Mesothelial cell of epicardium (in vitro differentiated cells): ENCODE data around the gene MORC4. TPM values are rescaled to one million over a fixed set of nuclear protein-coding genes. Genes with fewer than 3 reads are reported as not detected.

ENCODE experiments used
- DNase-seq, 2 experiments: peaks; one replicate each; pipeline ENCODE4 v3.0.0; 2021; ENCODE audit warnings: low spot score in 2 of 2; ENCODE audit not compliant: unreplicated experiment in 2 of 2
- H3K27ac Mint-ChIP-seq: 2 replicates; pipeline ENCODE4 v1.8.0; 2021; ENCODE audit warnings: mixed read lengths
- H3K27me3 Mint-ChIP-seq: 2 replicates; pipeline ENCODE4 v1.8.0; 2021; ENCODE audit warnings: low read depth, mixed read lengths
- H3K36me3 Mint-ChIP-seq: 2 replicates; pipeline ENCODE4 v1.8.0; 2021; ENCODE audit warnings: mixed read lengths
- H3K4me1 Mint-ChIP-seq: 2 replicates; pipeline ENCODE4 v1.8.0; 2021; ENCODE audit warnings: mixed read lengths
- H3K4me3 Mint-ChIP-seq: 2 replicates; pipeline ENCODE4 v1.8.0; 2021; ENCODE audit warnings: mild to moderate bottlenecking, moderate library complexity, mixed read lengths
- H3K9me3 Mint-ChIP-seq: 2 replicates; pipeline ENCODE4 v1.8.0; 2021; ENCODE audit warnings: mixed read lengths
- CTCF ChIP-seq: fragments of 200-600 bp; sonication (generic); IDR thresholded peaks from one replicate; pipeline ENCODE4 v1.5.0; 2021; ENCODE audit warnings: antibody characterized with exemption; ENCODE audit not compliant: unreplicated experiment
- total RNA-seq: library from RNA; stranded (reverse); gene quantifications from 3 replicates; pipeline ENCODE4 v1.2.1, GENCODE V29; 2021

The MORC4 gene
- total RNA-seq, 1 donor from 2014 or later = 22.2 TPM

DNA sequence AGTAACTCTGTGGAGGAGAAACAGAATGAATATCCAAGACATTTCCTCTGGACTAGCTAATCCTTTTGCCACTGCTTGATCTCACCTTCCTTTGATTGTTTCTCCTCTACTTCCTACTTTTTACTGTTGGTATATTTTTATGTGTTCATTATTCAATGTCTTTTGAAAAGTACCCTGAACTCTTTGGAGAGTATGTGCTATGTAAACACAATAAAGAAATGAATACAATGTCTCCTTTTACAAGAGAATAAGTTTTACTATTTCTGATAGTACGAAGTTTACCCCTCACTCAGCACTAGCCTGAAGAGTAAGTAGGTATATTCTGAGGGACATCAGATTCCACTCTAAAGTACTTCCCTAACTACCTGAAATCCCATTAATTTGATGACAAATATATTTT, 59.9 kb downstream of the MORC4 start:
- no peaks in the 10 kb centered on the region for H3K27me3 Mint-ChIP-seq
- peaks cover 9% of the 10 kb centered on the region for H3K36me3 Mint-ChIP-seq
- no peak for TF ChIP-seq CTCF
- H3K27ac Mint-ChIP-seq = no peak overlapping the region
- H3K4me3 Mint-ChIP-seq = no peak overlapping the region
- H3K9me3 Mint-ChIP-seq = peaks cover 10% of the 10 kb centered on the region
- H3K4me1 Mint-ChIP-seq = no peaks in the 10 kb centered on the region
- no peak for DNase-seq

DNA sequence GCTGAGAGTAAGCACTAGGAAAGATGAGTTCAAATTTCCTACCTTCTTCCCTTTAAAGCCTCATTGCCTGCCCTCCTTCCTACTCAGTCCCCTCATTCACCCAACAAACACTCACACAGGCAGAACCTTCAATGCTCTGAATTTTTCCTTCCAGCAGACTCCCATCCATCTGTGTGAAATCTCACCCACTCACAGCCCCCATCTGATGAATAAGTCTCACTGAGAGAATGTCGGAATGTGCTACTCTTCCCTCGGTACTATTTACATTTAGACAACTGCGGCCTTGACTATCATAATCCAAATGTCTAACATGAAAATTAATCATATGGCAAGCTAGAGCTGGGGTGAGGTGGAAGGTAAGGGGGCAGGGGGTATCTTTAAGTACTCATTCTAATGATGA, 60.4 kb downstream of the MORC4 start:
- TF ChIP-seq CTCF = no peak
- no peaks in the 10 kb centered on the region for H3K27me3 Mint-ChIP-seq
- no peak overlapping the region for H3K27ac Mint-ChIP-seq
- H3K9me3 Mint-ChIP-seq = peaks cover 5% of the 10 kb centered on the region
- H3K36me3 Mint-ChIP-seq = peaks cover 9% of the 10 kb centered on the region
- H3K4me1 Mint-ChIP-seq = no peaks in the 10 kb centered on the region
- no peak for DNase-seq
- no peak overlapping the region for H3K4me3 Mint-ChIP-seq

- TF ChIP-seq CTCF = no peak
- Mint-ChIP-seq H3K4me3 (no peak overlapping the region), H3K36me3 (no peaks in the 10 kb centered on the region)
These were observed 63.8 kb downstream of the MORC4 start for GRCh38 chrX:106936246-106936645.

GRCh38 chrX:106935175-106935574, 64.8 kb downstream of the MORC4 start:
- Mint-ChIP-seq H3K4me3 (no peak overlapping the region), H3K9me3 (no peaks in the 10 kb centered on the region), H3K4me1 (peaks cover 5% of the 10 kb centered on the region)

More at GRCh38 chrX:106936246-106936645, 63.8 kb downstream of the MORC4 start:
- no peaks in the 10 kb centered on the region for H3K27me3 Mint-ChIP-seq
- peaks cover 5% of the 10 kb centered on the region for H3K4me1 Mint-ChIP-seq
- DNase-seq = no peak
- no peak overlapping the region for H3K27ac Mint-ChIP-seq
- H3K9me3 Mint-ChIP-seq = no peaks in the 10 kb centered on the region

DNA sequence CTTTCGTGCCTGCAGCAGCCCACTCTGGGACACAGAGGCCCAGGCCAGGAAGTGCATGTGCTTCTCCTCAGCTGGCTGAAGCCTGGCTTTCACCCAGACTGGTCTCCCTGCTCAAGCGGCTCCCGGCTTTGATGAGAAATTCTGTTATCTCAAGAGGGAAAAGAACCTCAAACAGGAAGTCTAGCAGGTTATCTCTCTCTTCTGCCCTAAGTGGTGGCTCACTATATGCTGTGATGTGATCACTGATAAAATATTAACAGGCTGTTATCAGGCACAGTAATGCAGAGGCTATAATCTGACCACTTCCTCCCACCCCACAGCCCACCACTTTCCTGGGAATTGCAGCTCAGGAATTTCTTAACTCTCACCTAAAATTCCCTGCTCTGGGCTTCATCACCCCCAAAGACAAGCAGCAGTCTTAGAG, 66.5 kb downstream of the MORC4 start:
- no peak for DNase-seq
- H3K4me1 Mint-ChIP-seq = peaks cover 5% of the 10 kb centered on the region
- H3K27ac Mint-ChIP-seq = no peak overlapping the region

More at GRCh38 chrX:106935175-106935574, 64.8 kb downstream of the MORC4 start:
- no peaks in the 10 kb centered on the region for H3K27me3 Mint-ChIP-seq
- H3K36me3 Mint-ChIP-seq = no peaks in the 10 kb centered on the region
- no peak overlapping the region for H3K27ac Mint-ChIP-seq
- TF ChIP-seq CTCF = no peak
- no peak for DNase-seq

More for the DNA sequence above, 66.5 kb downstream of the MORC4 start:
- H3K4me3 Mint-ChIP-seq = no peak overlapping the region
- no peak for TF ChIP-seq CTCF
- no peaks in the 10 kb centered on the region for H3K36me3 Mint-ChIP-seq
- H3K9me3 Mint-ChIP-seq = no peaks in the 10 kb centered on the region
- no peaks in the 10 kb centered on the region for H3K27me3 Mint-ChIP-seq
